Mammary epithelial cell (primary cell): Measurements from ENCODE around the gene FTCDNL1.

Experiments
- CTCF ChIP-seq, 2 donors: IDR thresholded peaks in 1 of 2; conservative IDR thresholded peaks in 1 of 2; 2 replicates each; pipeline ENCODE4 v1.5.1; 2011 to 2012; ENCODE audit warnings: inconsistent platforms in 2 of 2, low read length in 2 of 2, mild to moderate bottlenecking in 2 of 2, control low read depth in 1 of 2, low read depth in 1 of 2; ENCODE audit not compliant: insufficient read depth in 1 of 2; ENCODE audit errors: extremely low read depth in 1 of 2
- EZH2 ChIP-seq: IDR thresholded peaks from 2 replicates; pipeline ENCODE4 v1.6.1; 2012; ENCODE audit warnings: low read length, inconsistent platforms, borderline replicate concordance

- TF ChIP-seq CTCF (conservative IDR thresholded peaks at IDR 0.05 in 1 of 2, IDR thresholded peaks at IDR 0.05 in 1 of 2; ENCODE audit: extremely low read depth in 1 of 2, insufficient read depth in 1 of 2, low read depth in 1 of 2, low read length in 2 of 2) (no peak), EZH2 (no peak)
Observed at GRCh38 chr2:199791326-199791725, 59.7 kb downstream of the FTCDNL1 start.
